NCI-H1436 (cell line): ENCODE results near the gene SHQ1.
"Not testable (repeated sequence)": the region's sequence is repeated elsewhere in the genome, so short reads cannot be mapped to it uniquely, and the experiment has no call there.

Source experiments
- DNase-seq: peaks from one replicate; lab custom pipeline; 2025; lab: John Stamatoyannopoulos, UW

SHQ1 gene

DNA sequence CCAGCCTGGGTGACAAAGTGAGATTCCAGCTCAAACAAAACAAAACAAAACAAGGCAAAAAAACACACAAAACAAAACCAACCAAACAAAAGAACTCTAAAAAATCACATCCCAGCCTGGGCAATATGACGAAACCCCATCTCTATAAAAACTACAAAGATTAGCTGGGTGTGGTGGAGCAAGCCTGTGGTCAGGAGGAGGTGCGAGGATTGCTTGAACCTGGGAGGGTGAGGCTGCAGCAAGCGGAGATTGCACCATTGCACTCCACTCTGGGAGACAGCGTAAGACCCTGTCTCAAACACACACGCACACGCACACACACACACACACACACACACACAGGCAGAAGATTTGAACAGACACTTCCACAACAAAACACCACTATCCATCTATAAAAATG is 99.6 kb downstream of the SHQ1 start:
- no peak for DNase-seq

DNA sequence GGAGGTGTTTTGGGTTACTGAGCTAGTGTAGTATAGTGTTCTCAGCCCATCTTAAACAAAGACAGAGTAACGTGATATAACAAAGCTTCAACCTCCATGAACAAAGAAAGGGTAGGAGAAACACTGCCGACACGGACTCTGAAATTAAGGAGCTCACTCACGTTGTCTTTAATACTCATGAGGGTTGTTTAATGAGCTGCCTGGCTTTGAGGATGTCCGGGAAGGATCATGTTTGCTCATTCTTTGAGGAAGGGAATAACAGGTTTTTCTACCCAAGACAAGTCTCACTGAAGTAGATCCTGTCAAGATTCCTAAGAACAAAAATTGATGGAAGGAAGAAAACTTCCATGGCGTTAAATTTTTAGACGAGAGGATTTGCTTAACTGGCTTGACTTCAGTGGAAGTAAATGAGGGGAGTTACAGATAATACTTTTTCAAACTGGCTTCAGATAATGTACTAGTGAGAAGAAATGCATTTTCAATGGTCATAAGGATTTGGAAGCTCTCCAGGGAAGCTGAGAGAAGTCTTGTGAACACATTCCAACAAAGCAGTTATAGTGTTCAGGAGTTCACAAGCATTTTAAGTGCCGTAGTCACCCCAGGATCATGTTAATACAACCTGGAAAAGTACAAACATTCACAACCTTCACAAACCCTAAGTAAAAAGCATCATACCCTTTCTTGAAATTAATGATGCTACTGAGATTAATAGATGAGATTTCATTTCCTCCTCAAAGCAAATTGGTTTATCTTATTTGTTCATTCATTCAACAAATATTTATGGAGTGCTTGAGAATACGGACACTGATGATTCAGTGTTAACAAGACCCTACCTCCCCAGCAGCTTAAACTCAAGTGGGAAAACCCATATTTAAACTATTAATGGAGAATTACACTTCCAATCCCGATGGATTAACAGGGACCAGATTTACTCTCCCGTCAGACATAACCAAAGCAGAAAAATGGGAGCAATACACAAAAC is 101.5 kb downstream of the SHQ1 start:
- no peak for DNase-seq

DNA sequence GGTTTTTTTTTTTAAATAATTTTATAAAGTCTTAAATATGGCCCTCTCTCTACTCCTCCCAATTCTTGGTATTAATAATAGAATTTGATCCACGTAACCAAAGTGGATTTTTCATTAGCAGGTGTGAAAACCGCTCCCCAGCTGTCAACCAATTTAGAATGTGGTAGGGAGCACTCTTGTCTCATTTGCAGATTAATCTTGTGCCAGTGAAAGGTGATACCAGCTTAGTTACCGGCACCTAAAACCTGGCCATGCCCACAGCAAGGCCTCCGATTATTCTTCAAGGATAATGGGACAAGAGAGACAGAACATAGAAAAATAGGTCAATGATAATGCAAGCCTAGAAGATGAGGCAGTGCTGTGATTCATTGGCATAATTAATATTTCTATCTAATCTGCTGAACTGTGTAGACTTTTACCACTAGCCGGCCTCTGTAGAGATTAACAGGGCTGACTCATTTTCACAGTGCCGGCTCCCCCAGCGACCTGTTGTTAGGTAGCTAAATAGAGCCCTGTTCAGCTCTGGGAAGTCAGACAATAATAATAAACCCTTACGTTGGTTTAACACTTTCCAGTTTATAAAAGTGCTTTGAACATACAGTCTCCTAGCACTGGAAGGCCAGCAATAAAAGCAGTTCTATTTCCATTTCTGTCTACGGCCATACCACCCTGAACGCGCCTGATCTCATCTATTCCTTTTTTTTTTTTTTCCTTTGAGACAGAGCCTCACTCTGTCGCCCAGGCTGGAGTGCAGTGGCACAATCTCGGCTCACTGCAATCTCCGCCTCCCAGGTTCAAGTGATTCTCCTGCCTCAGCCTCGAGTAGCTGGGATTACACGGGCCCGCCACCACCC is 102.9 kb downstream of the SHQ1 start:
- no peak for DNase-seq

DNA sequence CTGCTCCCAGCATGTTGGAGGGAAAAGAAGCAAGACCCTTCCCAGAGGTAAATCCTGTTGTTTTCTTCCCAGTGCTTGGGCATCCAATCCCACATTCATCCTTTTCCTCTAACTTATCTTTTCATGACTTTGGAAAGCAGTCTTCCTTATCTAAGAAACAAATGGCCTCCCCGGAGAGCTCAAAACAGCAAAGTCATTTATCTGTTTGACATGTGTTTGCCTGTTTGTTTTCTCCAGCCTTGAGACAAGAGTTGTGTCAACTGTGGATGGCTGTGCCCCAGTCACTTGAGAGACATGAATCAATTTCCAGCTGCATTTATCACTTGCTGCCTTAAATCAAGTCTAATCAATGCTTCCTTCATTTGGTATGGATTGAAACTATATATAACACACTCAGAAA is 103.9 kb downstream of the SHQ1 start:
- DNase-seq: no peak

- DNase-seq: no peak
These were observed 108.4 kb downstream of the SHQ1 start for GRCh38 chr3:72739531-72740466.

DNA sequence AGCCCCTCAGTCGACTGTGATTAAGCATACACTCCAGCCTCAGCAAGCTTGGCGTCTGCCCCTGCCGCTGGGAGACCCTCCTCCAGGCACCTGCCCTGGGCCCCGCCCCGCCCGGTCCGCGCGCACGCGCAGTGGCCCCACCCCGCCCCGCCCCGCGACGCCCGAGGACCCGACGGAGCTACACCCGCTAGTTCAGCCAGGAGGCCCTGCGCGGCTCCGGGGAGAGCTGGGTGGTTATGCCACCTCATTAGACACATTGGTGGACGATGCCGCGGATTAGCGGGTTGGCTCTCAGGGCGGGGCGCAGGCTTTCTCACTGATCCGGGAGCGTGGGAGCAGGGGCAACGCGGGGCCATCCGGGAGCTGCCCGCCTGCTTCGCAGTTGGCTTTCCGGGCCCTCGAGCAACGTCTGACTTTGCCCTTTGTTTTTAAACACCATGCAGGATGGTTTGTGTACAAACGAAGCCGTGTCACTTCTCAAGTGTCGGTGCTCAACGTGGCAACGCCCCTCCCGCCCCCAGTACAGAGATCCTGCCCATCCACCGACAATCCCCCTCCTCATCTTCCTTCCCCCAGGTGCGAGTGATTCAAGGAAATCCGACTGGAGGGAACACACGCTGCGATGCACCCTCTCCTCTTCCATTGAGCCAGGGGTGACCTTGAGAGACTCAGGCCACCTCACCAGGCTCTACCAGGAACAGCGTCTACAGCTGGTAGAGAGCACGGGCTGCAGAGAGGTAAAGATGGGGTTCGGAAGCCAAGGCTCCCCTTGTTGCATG is 109.3 kb downstream of the SHQ1 start:
- DNase-seq: peak; percentile 53

- not testable (repeated sequence) for DNase-seq
These were observed 113.2 kb downstream of the SHQ1 start for GRCh38 chr3:72735072-72735471.

GRCh38 chr3:72733676-72734075 is 114.6 kb downstream of the SHQ1 start:
- no peak for DNase-seq

- DNase-seq: not testable (repeated sequence)
These were observed 115.4 kb downstream of the SHQ1 start for GRCh38 chr3:72732666-72733345.

DNA sequence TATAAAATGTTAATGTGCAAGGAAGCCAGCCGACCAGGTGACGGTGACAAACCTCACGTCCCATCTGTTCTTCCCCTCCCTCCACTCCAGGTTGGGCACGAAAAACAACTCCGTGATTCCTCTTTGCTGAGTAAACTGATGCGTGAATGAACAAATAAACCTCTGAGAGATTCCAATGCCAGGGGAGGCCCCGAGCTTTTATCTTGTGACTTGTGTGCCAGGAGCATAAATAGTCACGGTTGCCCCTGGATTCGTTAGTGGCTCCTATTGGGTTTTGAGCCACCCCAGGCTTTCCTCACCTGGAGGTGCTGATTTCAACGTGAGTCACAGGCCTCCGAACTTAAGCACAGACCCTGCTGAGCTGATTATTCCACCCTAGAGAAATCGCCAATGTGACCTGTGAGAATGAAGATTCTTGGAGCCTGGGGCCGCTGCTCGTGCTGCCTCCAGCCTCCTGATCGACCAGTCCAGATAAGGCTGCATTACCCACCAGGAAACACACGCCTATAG is 119.2 kb downstream of the SHQ1 start:
- no peak for DNase-seq

GRCh38 chr3:72728329-72728889 is 119.8 kb downstream of the SHQ1 start:
- DNase-seq: no peak

- DNase-seq: no peak
These were observed 120.5 kb downstream of the SHQ1 start for GRCh38 chr3:72727726-72728125.

- DNase-seq: no peak
These were observed 121.1 kb downstream of the SHQ1 start for GRCh38 chr3:72727172-72727571.

GRCh38 chr3:72725229-72725628 is 123.0 kb downstream of the SHQ1 start:
- no peak for DNase-seq

- DNase-seq: no peak
These were observed 124.2 kb downstream of the SHQ1 start for GRCh38 chr3:72724070-72724469.

DNA sequence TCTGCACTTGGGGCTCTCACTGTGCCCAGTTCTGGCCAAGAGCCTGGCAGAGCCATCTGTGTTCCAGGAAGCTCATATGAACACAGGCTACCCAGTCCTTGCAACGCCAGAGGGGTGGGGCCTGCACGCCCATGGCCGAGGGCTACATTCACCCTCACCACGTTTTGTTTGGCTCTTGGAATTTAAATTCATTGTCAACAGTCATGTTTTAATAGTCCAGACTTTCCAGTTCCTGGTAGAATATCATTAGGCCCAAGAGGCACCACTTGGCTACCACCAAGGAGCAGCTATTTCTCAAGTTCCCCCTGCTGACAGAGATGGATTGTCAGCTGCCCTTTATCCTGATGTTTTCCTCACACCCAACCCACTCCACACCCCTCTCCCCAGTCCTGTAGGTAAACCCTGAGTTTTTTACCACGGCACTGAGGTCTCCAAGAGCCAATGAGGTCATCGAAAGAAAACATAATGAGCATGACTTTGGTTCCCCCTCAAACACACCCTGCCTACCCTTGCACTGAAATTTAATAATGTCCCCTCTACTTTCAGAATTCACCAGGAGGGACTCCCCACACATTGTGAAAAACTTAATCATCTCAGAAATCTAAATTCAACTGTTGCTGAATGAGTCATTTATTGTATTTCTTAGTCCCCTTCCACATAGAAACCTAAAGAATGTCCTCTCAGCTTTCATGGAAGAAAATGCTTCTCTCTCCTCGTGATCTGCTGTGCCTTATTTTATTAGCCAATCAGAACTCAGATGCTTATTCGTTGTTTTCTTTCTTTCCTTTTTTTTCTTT is 125.1 kb downstream of the SHQ1 start:
- no peak for DNase-seq

GRCh38 chr3:72721683-72722381 is 126.4 kb downstream of the SHQ1 start:
- DNase-seq: no peak

GRCh38 chr3:72720566-72720965 is 127.7 kb downstream of the SHQ1 start:
- DNase-seq: peak; percentile 33
